Measurements from ENCODE around the gene ATIC. TPM values are rescaled to one million over a fixed set of nuclear protein-coding genes. Genes with fewer than 3 reads are reported as not detected.

The ATIC gene
- total and polyA plus RNA-seq, 2 donors from 2014 or later, result 75.9 to 101 TPM

- FAIRE-seq (no peak), DNase-seq (no peak)
- intact Hi-C loops (cut with DNase I), result no loop called here
- no peak for TF ChIP-seq CTCF (IDR thresholded peaks at IDR 0.05; ENCODE audit: borderline replicate concordance, extremely low read depth, insufficient read depth)
- H3K9ac ChIP-seq (ENCODE audit: low read length in 3 of 3), result no peak overlapping the region
- no peak overlapping the region for H3K4me3 ChIP-seq (ENCODE audit: low read length in 3 of 3)
- no peak overlapping the region for H3K27ac ChIP-seq (ENCODE audit: low read depth in 2 of 2, low read length in 2 of 2)
- peaks cover 8 to 10% (median 8%) of the 10 kb centered on the region in 3 donors for H3K36me3 ChIP-seq (ENCODE audit: control insufficient read depth in 2 of 3, insufficient read depth in 3 of 3, low read length in 3 of 3)
- H3K9me3 ChIP-seq (ENCODE audit: control insufficient read depth in 2 of 3, insufficient read depth in 1 of 3, low read length in 3 of 3), result no peaks in the 10 kb centered on the region
- no peaks in the 10 kb centered on the region for H3K27me3 ChIP-seq (ENCODE audit: control insufficient read depth, insufficient read depth, low read length)
- no peaks in the 10 kb centered on the region for H3K4me1 ChIP-seq (ENCODE audit: control insufficient read depth in 2 of 3, insufficient read depth in 2 of 3, low read depth in 1 of 3, low read length in 3 of 3)
Measured at GRCh38 chr2:215364157-215365155, 52.6 kb downstream of the ATIC start.

DNA sequence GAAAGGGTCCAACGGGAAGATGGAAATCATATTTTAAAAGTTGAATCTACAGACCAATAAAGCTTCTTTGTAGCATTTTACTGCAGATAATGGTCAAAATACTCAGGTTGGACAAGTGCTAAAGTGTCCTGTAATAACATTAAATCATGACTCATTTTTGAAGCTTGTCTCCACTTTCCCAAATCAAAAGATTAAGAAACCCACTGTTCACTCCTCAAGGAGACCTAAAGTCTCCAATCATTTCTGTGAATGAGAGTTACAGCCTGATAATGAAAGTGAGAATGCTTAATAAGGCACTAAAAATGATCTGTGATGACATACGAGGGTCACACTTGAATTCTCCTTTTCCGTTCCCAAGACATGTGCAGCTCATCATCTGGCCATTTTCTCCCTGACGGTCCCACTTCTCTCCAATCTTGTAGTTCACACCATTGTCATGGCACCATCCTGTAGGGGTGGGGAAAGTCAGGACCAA, 53.4 kb downstream of the ATIC start:
- DNase-seq (no peak), FAIRE-seq (no peak)
- no peak overlapping the region for H3K4me3 ChIP-seq (ENCODE audit: low read length in 3 of 3)
- H3K9ac ChIP-seq (ENCODE audit: low read length in 3 of 3), result no peak overlapping the region
- no peaks in the 10 kb centered on the region for H3K27me3 ChIP-seq (ENCODE audit: control insufficient read depth, insufficient read depth, low read length)
- no peaks in the 10 kb centered on the region for H3K9me3 ChIP-seq (ENCODE audit: control insufficient read depth in 2 of 3, insufficient read depth in 1 of 3, low read length in 3 of 3)
- intact Hi-C loops (cut with DNase I), result no loop called here
- no peak overlapping the region for H3K27ac ChIP-seq (ENCODE audit: low read depth in 2 of 2, low read length in 2 of 2)
- TF ChIP-seq CTCF (IDR thresholded peaks at IDR 0.05; ENCODE audit: borderline replicate concordance, extremely low read depth, insufficient read depth), result no peak
- no peaks in the 10 kb centered on the region for H3K4me1 ChIP-seq (ENCODE audit: control insufficient read depth in 2 of 3, insufficient read depth in 2 of 3, low read depth in 1 of 3, low read length in 3 of 3)
- H3K36me3 ChIP-seq (ENCODE audit: control insufficient read depth in 2 of 3, insufficient read depth in 3 of 3, low read length in 3 of 3), result peaks cover 8 to 10% (median 8%) of the 10 kb centered on the region in 3 donors

DNA sequence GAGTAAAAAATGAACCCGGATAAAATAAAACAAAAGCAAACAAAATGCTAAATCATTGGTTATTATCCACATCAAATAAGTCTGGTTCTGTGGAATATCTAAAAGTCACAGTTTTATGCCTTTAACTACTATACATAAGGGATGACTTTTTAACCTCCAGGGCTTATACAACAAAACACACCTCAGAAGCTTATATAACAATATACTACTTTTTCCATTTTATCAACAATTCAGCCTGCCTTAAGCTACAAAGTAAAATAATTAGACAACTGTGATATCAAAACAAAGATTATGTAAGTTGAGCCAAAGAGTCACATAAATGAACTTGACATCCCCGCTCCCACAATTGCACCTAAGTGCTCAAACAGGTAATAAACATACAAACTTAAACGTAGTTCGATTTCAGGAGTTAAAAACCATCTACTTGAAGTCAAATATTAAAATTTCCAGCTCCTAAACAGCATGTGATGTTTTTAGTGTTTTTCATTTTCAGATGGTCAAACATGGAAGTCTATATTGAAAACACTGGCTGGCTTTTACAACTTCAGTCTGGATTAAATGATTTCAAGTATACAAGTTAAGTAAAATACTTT, 54.7 kb downstream of the ATIC start:
- no peak for DNase-seq
- H3K4me3 ChIP-seq (ENCODE audit: low read length in 3 of 3), result no peak overlapping the region
- intact Hi-C loops (cut with DNase I), result no loop called here
- no peak for TF ChIP-seq CTCF (IDR thresholded peaks at IDR 0.05; ENCODE audit: borderline replicate concordance, extremely low read depth, insufficient read depth)
- H3K4me1 ChIP-seq (ENCODE audit: control insufficient read depth in 2 of 3, insufficient read depth in 2 of 3, low read depth in 1 of 3, low read length in 3 of 3), result no peaks in the 10 kb centered on the region
- no peaks in the 10 kb centered on the region for H3K9me3 ChIP-seq (ENCODE audit: control insufficient read depth in 2 of 3, insufficient read depth in 1 of 3, low read length in 3 of 3)
- no peaks in the 10 kb centered on the region for H3K27me3 ChIP-seq (ENCODE audit: control insufficient read depth, insufficient read depth, low read length)
- no peak for FAIRE-seq
- no peak overlapping the region for H3K27ac ChIP-seq (ENCODE audit: low read depth in 2 of 2, low read length in 2 of 2)
- no peak overlapping the region for H3K9ac ChIP-seq (ENCODE audit: low read length in 3 of 3)
- peaks cover 8 to 10% (median 8%) of the 10 kb centered on the region in 3 donors for H3K36me3 ChIP-seq (ENCODE audit: control insufficient read depth in 2 of 3, insufficient read depth in 3 of 3, low read length in 3 of 3)

All from kidney (tissue), 14 donors.